NCI-H1105 (cell line): ENCODE data around the gene CRYL1.
"Not testable (repeated sequence)": the region's sequence is repeated elsewhere in the genome, so short reads cannot be mapped to it uniquely, and the experiment has no call there.

Experiments
- DNase-seq: peaks from one replicate; lab custom pipeline; 2025; lab: John Stamatoyannopoulos, UW

Gene CRYL1

DNA sequence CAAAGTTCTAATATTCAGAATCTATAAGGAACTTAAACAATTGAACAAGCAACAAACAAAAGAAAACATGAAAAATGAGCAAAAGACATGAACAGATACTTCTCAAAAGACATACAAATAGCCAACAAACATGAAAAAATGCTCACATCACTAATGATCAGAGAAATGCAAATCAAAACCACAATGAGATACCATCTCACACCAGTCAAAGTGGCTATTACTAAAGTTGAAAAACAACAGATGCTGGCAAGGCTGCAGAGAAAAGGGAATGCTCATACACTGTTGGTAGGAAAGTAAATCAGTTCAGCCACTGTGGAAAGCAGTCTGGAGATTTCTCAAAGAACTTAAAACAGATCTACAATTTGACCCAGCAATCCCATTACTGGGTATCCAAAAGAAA, 74.3 kb downstream of the CRYL1 start:
- DNase-seq: no peak

GRCh38 chr13:20448470-20448869, 77.2 kb downstream of the CRYL1 start:
- DNase-seq: no peak

GRCh38 chr13:20446900-20447299, 78.8 kb downstream of the CRYL1 start:
- no peak for DNase-seq

GRCh38 chr13:20446405-20446804, 79.3 kb downstream of the CRYL1 start:
- DNase-seq: no peak

- no peak for DNase-seq
These were observed 82.8 kb downstream of the CRYL1 start for GRCh38 chr13:20442798-20443381.

DNA sequence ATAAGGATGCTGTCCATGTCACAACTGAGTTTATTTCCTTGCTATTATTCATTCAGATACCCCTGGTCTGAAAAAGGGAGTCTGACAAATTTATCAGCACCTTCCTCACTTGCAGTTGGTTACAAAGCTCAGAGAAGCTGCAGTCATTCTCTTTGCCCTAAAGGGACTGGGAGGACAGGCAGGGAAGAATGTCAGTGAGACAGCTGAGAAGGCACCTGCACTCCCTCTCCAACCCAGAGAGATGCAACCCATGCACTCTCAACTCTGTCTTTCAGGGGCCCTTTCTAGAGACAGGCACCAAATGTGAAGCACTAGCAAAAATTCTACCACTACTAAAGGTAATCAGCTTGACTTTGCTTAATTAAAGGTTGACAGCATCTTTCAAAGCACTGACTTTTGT, 83.3 kb downstream of the CRYL1 start:
- DNase-seq: no peak

- DNase-seq: no peak
These were observed 83.8 kb downstream of the CRYL1 start for GRCh38 chr13:20441879-20442278.

DNA sequence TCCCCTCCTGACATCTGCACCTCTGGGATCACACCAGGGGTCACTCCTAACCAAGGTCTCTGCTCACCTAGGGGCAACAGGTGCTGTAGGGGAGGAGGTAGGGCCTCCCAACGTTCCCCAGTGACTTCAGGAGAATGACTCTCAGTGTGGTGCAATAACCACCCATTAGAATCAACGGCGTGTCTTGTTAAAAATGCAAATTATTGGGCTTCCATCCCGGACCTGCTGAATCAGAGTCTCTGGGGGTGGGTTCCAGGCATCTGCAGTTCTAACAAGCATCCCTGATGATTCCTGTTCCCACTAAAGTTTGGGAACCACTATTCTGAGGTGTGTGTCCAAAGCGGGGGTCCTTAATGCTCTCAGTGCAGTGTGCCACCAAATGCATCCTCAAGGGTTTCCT, 84.6 kb downstream of the CRYL1 start:
- DNase-seq: no peak

GRCh38 chr13:20439261-20439660, 86.4 kb downstream of the CRYL1 start:
- no peak for DNase-seq

DNA sequence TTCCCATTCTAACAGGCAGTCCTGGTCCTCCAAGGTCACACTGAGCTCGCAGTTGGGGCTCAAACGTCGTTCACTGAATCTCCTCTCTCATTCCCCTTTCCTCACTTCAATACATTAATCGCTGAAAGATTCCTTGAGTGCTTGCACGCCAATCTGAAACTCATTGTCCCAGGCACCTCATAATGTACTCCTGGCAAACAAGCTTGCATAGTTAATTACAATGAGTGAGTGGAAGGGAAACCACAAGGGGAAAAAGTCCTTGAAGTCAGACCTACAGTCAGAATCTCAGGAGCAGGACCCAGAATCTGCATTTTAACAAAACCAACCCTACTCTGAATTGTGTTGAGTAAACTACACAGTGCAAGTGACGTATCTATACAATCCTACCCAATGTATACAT, 86.9 kb downstream of the CRYL1 start:
- no peak for DNase-seq

DNA sequence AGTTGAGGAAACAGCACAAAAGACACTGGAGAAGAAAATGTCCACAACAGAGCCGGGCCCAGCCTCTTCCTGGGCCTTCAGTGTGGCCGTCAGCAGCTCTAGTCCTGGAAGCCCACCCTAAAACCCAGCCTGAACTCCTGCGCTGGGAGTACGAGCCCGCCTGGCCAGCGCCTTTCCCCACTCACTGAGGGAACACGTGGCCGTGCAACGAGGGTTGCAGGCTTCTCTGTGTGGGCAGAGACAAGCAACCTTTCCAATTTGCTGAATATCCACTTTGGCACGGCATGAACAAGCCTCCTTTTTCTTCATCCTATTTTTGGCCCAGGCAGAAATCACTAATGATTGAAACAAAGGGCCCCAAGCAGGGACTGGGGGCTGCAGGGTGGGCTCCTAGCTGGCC, 89.2 kb downstream of the CRYL1 start:
- DNase-seq: no peak

DNA sequence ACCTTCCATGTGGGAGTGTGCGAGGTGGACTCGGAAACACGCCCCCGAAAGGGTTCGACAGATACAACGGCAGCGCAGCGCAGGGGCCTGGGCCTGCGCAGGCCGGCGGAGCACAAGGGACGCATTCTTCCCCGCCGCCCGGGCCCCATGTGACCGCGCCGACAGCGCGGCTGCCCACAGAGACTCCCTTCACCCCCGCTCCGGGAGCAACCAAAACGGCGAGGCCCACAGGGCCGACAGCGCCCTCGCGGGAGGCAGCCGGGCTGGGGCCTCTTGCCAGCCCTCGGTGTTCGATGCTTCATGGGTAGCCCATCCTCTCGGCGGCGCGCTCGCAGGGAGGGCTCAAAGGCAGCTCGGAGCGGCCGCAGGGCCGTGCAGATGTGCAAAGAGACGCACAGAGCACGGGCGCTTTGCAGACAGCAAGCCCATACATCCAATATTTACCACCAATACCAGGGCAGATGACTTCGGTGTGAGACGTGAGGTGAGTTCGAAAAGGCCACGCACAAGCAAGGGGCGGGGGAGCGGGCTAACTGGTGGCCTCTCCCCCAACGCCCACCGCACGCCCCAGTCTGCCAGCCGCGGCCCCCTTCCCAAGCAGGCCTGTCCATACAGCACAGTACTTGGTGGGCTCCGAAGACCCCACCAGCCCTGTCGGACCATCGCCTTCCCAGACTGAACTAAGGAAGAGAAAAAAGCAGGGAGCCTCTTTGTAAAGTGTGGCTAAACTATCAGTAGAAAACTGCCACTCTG, 89.9 kb downstream of the CRYL1 start:
- no peak for DNase-seq

DNA sequence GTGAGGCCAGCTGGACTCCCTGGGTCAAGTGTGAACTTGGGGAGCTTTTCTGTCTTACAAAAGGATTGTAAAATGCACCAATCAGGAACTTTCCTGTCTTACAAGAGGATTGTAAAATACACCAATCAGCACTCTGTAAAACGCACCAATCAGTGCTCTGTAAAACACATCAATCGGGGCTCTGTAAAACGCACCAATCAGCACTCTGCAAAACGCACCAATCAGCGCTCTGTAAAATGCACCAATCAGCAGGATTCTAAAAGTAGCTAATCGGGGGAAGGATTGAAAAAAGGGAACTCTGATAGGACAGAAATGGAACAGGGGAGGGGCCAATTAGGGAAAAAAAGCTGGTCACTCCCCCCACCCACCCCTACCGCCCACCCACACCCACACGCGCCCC, 91.4 kb downstream of the CRYL1 start:
- not testable (repeated sequence) for DNase-seq

DNA sequence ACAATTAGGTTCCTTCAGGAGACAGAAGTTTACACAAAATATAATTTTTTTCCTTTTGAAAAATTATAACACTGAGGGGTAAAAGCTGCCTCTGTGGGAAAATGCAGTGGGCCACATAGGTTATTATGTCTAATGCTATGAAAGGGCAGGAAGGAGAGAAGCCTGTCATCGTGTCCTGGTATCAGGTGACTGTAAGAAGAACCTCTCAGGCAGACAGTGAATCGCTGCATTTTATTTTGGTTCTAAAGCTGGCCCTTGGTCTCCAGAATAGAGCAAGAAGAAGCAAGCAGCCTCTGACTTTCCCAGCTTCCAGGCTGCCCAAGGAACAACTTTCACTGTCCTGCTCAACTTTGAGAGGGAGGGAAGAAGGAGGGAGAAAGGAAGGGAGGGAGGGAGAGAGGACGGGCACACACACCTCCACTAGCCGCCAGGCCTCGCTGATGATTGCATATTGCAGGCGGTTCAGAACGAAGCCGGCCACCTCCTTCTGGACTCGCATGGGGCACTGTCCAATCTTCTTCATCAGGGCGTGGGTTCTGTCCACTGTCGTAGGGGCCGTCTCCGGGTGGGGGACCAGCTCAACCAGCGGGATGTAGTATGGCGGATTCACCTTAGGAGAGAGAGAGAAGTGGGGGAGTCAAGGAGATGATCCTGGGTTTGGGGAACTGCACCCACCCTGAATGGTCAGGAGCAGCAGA, 93.8 kb downstream of the CRYL1 start:
- no peak for DNase-seq

DNA sequence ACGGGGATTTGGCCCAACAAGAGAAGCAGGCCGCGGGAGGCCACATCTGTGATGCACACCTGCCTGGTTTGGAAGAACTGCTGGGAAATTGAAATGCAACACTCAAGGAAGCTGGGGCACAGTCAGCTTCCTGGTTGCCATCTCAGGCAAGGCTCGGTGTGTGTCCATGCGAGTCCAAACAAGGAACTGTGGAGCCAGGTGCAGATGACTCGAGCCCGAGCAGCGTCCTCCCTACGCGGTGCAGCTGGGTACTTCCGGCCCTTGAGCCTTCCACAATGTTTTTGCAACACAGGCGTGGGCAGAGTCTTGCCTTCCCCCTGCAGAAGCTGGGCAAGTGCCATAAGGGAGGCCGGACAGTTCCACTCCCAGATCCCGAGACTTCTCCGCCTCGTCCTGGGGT, 94.6 kb downstream of the CRYL1 start:
- DNase-seq: no peak

GRCh38 chr13:20430296-20430695, 95.4 kb downstream of the CRYL1 start:
- no peak for DNase-seq

DNA sequence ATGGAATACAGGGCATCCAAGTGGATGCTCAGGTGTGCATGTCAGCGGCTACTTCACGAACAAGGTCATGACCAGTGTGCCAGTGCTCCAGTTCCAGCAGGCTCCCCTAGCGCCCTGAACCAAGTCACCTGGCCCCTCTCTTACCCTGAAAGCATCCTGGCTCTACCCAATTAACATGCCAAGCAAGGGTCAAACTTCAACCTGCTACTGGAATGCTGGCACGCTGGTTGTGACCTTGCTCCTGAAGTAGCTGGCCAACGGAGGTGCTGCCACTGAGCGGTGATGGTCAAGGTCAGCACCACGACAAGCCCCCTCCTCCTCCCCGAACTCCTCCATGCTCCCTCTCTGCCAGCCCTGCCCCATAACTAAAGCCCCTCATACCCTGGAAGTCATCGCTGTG, 96.0 kb downstream of the CRYL1 start:
- no peak for DNase-seq

GRCh38 chr13:20428666-20429644, 96.7 kb downstream of the CRYL1 start:
- DNase-seq: no peak

- no peak for DNase-seq
These were observed 98.8 kb downstream of the CRYL1 start for GRCh38 chr13:20426766-20427448.

DNA sequence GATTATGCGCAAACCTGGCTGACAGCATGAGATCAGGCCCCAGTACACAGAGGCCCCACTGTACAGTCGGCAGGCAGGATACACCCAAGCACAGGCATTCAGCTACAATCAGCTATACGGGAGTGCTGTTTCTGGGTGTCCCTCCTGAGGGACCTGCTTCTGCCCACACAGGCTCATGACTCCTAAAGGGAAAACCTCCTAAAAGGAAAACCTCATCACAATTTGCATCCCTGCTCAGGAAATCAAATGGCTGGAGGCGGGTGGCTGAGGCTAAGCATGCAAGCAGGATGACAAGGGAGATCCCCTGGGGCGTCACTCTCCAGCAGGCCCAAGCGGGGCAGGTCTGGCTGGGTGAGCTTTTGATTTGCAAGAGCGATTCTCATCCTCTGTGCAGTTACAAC, 99.8 kb downstream of the CRYL1 start:
- DNase-seq: no peak

DNA sequence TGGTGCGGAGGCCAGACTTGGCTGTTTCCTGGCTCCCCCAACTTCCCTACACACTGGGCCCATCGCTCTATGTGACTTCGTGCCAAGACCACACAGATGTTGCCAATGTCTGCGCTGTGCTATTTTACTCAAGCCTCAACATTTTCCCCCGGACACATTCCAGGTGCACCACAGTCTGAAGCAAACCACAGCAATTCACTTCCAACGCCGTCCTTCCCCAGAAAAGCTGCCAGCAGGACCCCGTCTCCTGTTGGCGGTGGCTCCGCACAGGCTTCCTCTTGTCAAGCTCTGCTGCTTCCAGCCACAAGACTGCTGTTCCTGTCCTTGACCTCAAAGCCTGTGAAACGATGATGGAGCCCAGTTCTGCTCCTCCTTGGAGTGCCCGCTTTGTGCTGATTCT, 100.7 kb downstream of the CRYL1 start:
- no peak for DNase-seq

GRCh38 chr13:20424559-20424852, 101.2 kb downstream of the CRYL1 start:
- DNase-seq: no peak
